KMS-11 (cell line): Measurements from ENCODE around the gene GNA12.

ENCODE experiments used
- H2AFZ ChIP-seq: fragments of 200-600 bp; sonication (generic); 2 replicates; pipeline ENCODE4 v1.6.1; 2016; ENCODE audit warnings: antibody characterized with exemption, mixed run types, low read depth
- H3K27ac ChIP-seq: fragments of 200-600 bp; sonication (generic); 2 replicates; pipeline ENCODE4 v1.6.1; 2016; ENCODE audit warnings: mild to moderate bottlenecking, mixed run types
- H3K27me3 ChIP-seq: fragments of 200-600 bp; sonication (generic); 2 replicates; pipeline ENCODE4 v1.6.1; 2017; ENCODE audit warnings: mild to moderate bottlenecking, low read depth, mixed run types, moderate library complexity; ENCODE audit not compliant: insufficient read depth
- H3K36me3 ChIP-seq: fragments of 200-600 bp; sonication (generic); 2 replicates; pipeline ENCODE4 v1.6.1; 2017; ENCODE audit warnings: mild to moderate bottlenecking, mixed run types; ENCODE audit not compliant: insufficient read depth
- H3K4me1 ChIP-seq: fragments of 200-600 bp; sonication (generic); 2 replicates; pipeline ENCODE4 v1.6.1; 2016; ENCODE audit warnings: mild to moderate bottlenecking, low read depth, mixed run types; ENCODE audit not compliant: poor library complexity, severe bottlenecking
- H3K4me2 ChIP-seq: fragments of 200-600 bp; sonication (generic); 2 replicates; pipeline ENCODE4 v1.7.0; 2016; ENCODE audit warnings: mild to moderate bottlenecking, mixed run types
- H3K4me3 ChIP-seq: fragments of 200-600 bp; sonication (generic); IDR thresholded peaks from 2 replicates; pipeline ENCODE4 v1.6.1; 2017; ENCODE audit warnings: low read depth, low read length, mixed read lengths; ENCODE audit not compliant: insufficient read depth
- H3K79me2 ChIP-seq: fragments of 200-600 bp; sonication (generic); 2 replicates; pipeline ENCODE4 v1.6.1; 2016; ENCODE audit warnings: low read depth, mixed run types; ENCODE audit not compliant: insufficient read depth
- H3K9ac ChIP-seq: fragments of 200-600 bp; sonication (generic); 2 replicates; pipeline ENCODE4 v1.6.1; 2016; ENCODE audit warnings: mild to moderate bottlenecking, mixed run types
- H4K20me1 ChIP-seq: fragments of 200-600 bp; sonication (generic); 2 replicates; pipeline ENCODE4 v1.6.1; 2016; ENCODE audit warnings: mild to moderate bottlenecking, mixed run types; ENCODE audit not compliant: insufficient read depth
- TF ChIP-seq, protein P1 (sequence below): fragments of 200-600 bp; sonication (generic); conservative IDR thresholded peaks from 2 replicates; pipeline ENCODE4 v1.6.1; 2017; ENCODE audit warnings: low read depth, mild to moderate bottlenecking, antibody characterized with exemption, low read length, moderate library complexity, mixed read lengths

Gene GNA12

DNA sequence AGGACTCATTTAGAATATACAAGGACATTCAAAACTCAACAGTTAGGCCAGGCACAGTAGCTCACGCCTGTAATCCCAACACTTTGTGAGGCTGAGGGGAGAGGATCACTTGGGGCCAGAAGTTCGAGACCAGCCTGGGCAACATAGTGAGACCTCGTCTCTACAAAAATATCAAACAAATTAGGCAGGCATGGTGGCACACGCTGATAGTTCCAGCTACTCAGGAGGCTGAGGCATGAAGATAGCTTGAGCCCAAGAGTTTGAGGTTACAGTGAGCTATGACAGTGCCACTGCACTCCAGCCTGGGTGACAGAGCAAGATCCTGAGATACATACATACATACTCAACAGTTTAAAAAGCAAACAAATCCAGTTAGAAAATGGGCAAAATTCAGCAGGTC is 44.9 kb downstream of the GNA12 start:
- TF ChIP-seq, protein P1, sequence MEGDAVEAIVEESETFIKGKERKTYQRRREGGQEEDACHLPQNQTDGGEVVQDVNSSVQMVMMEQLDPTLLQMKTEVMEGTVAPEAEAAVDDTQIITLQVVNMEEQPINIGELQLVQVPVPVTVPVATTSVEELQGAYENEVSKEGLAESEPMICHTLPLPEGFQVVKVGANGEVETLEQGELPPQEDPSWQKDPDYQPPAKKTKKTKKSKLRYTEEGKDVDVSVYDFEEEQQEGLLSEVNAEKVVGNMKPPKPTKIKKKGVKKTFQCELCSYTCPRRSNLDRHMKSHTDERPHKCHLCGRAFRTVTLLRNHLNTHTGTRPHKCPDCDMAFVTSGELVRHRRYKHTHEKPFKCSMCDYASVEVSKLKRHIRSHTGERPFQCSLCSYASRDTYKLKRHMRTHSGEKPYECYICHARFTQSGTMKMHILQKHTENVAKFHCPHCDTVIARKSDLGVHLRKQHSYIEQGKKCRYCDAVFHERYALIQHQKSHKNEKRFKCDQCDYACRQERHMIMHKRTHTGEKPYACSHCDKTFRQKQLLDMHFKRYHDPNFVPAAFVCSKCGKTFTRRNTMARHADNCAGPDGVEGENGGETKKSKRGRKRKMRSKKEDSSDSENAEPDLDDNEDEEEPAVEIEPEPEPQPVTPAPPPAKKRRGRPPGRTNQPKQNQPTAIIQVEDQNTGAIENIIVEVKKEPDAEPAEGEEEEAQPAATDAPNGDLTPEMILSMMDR = no peak
- peaks cover under 1% of the 10 kb centered on the region; the same call in 1 of the 2 replicates for H3K36me3 ChIP-seq
- H3K27ac ChIP-seq = no peak overlapping the region

DNA sequence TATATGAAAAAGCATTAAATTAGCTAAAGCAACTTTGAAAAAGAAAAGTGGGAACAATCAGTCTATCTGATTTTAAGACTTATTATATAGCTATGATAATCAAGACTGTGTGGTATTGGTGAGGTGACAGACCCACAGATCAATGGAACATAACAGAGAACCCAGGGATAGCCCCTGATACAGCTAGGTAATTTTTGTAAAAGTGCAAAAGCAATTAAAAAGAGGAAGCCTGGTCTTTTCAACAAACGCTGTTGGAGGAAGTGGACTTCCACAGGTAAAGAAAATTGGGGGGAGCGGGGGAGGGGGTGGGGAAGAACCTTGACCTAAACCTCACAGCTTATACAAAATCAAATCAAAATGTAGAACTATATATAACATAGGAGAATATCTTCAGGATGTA is 45.4 kb downstream of the GNA12 start:
- TF ChIP-seq, protein P1 = no peak
- Histone ChIP-seq H3K27ac (no peak overlapping the region), H3K27me3 (no peaks in the 10 kb centered on the region), H3K4me1 (peaks cover 20% of the 10 kb centered on the region), H3K4me2 (no peak overlapping the region), H3K9ac (no peak overlapping the region), H3K79me2 (peaks cover 39% of the 10 kb centered on the region; the same call in 1 of the 2 replicates), H2AFZ (no peak overlapping the region), H4K20me1 (no peaks in the 10 kb centered on the region), H3K36me3 (peaks cover 5% of the 10 kb centered on the region; the same call in 1 of the 2 replicates), H3K4me3 (no peak overlapping the region)

More for the DNA sequence above, 44.9 kb downstream of the GNA12 start:
- no peaks in the 10 kb centered on the region for H3K27me3 ChIP-seq
- H3K4me3 ChIP-seq = no peak overlapping the region
- no peak overlapping the region for H2AFZ ChIP-seq
- no peak overlapping the region for H3K4me2 ChIP-seq
- H3K4me1 ChIP-seq = peaks cover 20% of the 10 kb centered on the region
- peaks cover 45% of the 10 kb centered on the region; the same call in 1 of the 2 replicates for H3K79me2 ChIP-seq
- H4K20me1 ChIP-seq = no peaks in the 10 kb centered on the region
- H3K9ac ChIP-seq = no peak overlapping the region

DNA sequence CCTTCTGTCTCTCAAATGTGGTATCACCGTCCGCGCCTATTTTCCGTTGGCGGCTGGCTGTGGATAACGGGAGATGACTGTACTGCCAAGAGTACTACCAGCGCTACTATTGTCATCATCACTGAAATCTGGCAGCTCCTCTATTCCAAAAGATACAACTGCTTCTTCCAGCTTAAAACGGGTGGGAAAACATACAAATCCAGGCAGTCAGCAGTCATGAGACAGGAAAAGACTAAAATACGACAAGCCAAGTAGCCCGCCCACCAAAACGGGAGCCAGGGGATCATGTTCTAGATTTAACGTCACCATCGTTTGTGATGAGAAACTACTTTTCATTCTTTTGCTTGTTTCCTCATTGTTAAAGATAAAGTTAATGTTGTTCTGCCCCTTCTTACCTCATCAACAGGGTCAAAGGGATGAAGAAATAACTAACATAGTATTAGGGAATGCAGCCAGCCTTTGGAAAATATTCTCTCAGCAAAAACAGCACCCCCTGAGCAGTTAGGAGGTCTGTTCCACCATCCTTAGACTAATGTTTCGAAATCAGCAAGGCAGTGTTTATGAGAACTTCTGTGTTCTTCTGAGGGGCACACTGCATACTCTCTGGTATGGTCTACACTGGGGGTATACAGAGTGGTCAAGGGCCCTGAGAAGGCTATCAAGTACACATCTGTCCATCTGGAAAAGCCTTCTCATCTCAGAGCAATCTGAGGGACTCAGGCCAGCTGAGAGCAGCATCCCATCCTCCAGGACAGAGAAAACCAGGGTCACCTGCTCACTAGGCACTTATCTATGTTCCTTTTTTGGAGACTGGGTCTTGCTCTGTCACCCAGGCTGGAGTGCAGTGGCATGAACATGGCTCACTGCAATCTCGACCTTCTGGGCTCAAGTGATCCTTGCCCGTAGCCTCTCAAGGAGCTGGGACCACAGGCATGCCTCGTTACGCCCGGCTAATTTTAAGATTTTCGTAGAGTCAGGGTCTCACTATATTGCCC is 47.5 kb downstream of the GNA12 start:
- Histone ChIP-seq H3K9ac (no peak overlapping the region), H3K79me2 (peaks cover 37% of the 10 kb centered on the region; the same call in 1 of the 2 replicates), H2AFZ (no peak overlapping the region), H3K27me3 (no peaks in the 10 kb centered on the region), H3K4me3 (no peak overlapping the region), H3K4me1 (peaks cover 16% of the 10 kb centered on the region), H3K27ac (no peak overlapping the region), H3K36me3 (peaks cover 8% of the 10 kb centered on the region; the same call in 1 of the 2 replicates), H3K4me2 (no peak overlapping the region), H4K20me1 (no peaks in the 10 kb centered on the region)
- TF ChIP-seq, protein P1 = no peak

DNA sequence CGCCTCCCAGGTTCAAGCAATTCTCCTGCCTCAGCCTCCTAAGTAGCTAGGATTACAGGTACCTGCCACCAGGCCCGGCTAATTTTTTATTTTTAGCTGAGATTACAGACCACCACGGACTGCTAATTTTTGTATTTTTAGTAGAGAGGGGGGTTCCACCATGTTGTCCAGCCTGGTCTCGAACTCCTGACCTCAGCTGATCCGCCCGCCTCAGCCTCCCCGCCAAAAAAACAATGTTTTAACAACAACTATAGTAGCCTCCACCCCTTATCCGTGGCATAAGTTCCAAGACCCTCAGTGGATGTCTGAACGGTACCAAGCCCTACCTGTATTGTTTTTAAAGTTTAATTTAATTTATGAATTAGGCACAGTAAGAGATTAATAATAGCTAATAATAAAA is 48.2 kb downstream of the GNA12 start:
- no peak overlapping the region for H3K4me3 ChIP-seq
- H3K79me2 ChIP-seq = peaks cover 29% of the 10 kb centered on the region; the same call in 1 of the 2 replicates
- H2AFZ ChIP-seq = no peak overlapping the region
- no peak overlapping the region for H3K4me2 ChIP-seq
- TF ChIP-seq, protein P1 = no peak
- H3K27me3 ChIP-seq = no peaks in the 10 kb centered on the region
- H3K4me1 ChIP-seq = peaks cover 8% of the 10 kb centered on the region
- H3K36me3 ChIP-seq = peaks cover 8% of the 10 kb centered on the region; the same call in 1 of the 2 replicates
- H4K20me1 ChIP-seq = no peaks in the 10 kb centered on the region
- no peak overlapping the region for H3K9ac ChIP-seq
- H3K27ac ChIP-seq = no peak overlapping the region
